ENCODE results near the gene PRMT7. TPM values are rescaled to one million over a fixed set of nuclear protein-coding genes. Genes with fewer than 3 reads are reported as not detected.

The PRMT7 gene
- total RNA-seq, 4 donors from 2014 or later = 20.6 to 115 (median 38.5) TPM

DNA sequence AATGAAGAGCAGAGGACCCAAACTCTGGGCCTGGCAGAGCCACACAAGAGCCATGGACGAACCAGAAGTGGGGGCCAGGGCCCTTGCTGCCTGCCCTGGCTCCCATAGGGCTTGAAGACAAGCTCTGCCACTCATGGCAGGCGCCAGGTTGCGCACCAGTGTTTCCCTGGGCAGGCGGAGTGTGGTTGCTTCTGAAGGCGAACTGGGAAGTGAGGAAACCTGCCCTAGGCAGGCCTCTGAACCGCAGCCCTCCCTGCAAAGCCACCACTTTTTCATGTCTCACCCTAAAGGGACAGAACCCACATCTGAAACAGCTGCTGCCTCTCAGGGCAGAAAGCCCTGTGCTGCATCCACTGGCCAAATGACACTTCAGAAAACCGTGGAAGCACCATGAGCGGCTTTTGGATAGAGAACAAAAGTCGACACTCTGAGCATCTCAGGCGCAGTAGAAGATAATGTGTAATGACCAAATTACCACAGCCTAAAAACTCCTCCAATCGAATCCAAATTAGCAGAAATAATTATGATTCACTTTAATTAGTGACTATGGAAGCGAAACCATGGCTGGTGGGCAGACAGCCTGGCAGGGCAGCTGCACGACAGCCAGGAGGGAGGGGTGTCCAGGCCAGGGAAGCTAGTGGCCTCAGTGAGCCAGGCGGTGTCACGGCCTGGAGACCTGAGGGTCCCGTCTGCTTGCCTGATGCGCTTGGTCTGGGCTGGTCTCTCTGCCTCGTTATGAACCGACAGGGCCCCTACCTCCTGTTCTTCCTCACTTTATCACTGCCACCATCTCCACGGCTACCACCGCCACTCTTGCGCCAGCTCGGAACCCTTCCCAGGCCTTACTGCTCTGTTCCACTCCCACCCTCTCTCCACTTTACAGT lies 59.1 kb downstream of the PRMT7 start:
- peak overlapping the region in 2 of 4 donors; percentile 7 to 37 for H3K27ac ChIP-seq
- TF ChIP-seq EP300 (IDR thresholded peaks at IDR 0.05; ENCODE audit: low read depth) (no peak), POLR2AphosphoS5 (IDR thresholded peaks at IDR 0.05) (peak in 1 of 3 donors; percentile 27), POLR2A (IDR thresholded peaks at IDR 0.05) (no peak)
- TF ChIP-seq, protein P1, sequence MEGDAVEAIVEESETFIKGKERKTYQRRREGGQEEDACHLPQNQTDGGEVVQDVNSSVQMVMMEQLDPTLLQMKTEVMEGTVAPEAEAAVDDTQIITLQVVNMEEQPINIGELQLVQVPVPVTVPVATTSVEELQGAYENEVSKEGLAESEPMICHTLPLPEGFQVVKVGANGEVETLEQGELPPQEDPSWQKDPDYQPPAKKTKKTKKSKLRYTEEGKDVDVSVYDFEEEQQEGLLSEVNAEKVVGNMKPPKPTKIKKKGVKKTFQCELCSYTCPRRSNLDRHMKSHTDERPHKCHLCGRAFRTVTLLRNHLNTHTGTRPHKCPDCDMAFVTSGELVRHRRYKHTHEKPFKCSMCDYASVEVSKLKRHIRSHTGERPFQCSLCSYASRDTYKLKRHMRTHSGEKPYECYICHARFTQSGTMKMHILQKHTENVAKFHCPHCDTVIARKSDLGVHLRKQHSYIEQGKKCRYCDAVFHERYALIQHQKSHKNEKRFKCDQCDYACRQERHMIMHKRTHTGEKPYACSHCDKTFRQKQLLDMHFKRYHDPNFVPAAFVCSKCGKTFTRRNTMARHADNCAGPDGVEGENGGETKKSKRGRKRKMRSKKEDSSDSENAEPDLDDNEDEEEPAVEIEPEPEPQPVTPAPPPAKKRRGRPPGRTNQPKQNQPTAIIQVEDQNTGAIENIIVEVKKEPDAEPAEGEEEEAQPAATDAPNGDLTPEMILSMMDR (IDR thresholded peaks at IDR 0.05) = no peak
- DNase-seq = peak; percentile 68
- H3K4me1 ChIP-seq = no peaks in the 10 kb centered on the region
- no peaks in the 10 kb centered on the region for H3K36me3 ChIP-seq
- 77 to 90% methylated on average over 4 to 23 of the region's 23 CpGs for WGBS, 2 donors (ENCODE audit: low coverage in 1 of 2)
- intact Hi-C loops (cut with DNase I; ENCODE audit: low total_unique reads) = loop anchor here (5.0 kb wide), 1 partner anchor 507 kb away; no protein-coding TSS in a partner anchor
- no peaks in the 10 kb centered on the region for H3K9me3 ChIP-seq
- no peak overlapping the region for H3K4me3 ChIP-seq
- in situ Hi-C loops (cut with MboI; ENCODE audit: low pct_ligation_motif_present in 1 of 4, low pct_unique_long_range_greater_than_20kb in 1 of 4, low sequenced_read_pairs in 3 of 4) = no loop called here
- H3K27me3 ChIP-seq = peaks cover 6% of the 10 kb centered on the region

DNA sequence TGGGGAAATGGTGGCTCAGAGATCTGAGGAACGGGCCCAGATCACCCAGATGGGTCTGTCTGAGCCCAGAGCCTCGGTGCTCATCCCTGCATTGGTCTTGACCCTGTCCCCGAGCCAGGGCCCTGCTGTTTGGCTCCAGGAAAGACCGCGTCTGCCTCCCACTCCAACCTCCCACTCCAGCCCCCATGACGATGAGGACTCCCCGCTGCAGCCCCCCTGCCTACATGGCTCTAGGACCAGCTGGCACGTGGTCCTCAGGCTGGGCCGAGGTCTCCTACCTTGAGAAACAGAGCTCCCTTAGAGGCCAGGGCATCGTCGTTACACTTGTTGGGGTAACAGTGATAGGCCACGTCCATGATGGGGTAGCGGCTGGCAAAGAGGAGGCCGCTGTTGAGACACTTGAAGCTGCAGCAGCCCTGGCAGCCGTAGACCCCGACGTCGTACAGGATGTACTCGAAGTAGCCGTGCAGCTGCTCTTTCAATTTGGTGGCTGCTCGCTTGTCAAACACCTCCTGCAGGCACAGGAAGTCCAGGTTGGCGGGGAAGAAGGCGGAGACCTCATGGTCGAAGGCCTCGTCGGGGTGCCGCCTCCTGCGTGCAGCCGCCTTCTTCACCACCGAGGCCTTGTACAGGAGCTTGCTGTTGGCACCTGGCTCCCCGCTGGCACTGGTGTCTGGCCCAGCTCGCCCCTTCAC lies 59.9 kb downstream of the PRMT7 start:
- Histone ChIP-seq H3K9me3 (no peaks in the 10 kb centered on the region), H3K4me3 (no peak overlapping the region), H3K27me3 (peaks cover 6% of the 10 kb centered on the region), H3K4me1 (no peaks in the 10 kb centered on the region), H3K36me3 (no peaks in the 10 kb centered on the region), H3K27ac (no peak overlapping the region)
- intact Hi-C loops (cut with DNase I; ENCODE audit: low total_unique reads) = loop anchor here (5.0 kb wide), 1 partner anchor 507 kb away; no protein-coding TSS in a partner anchor
- WGBS, 2 donors (ENCODE audit: low coverage in 1 of 2) = 85% methylated on average over 32 of the region's 32 CpGs; no CpG with 5 or more reads in 1 of the 2 donors
- in situ Hi-C loops (cut with MboI; ENCODE audit: low pct_ligation_motif_present in 1 of 4, low pct_unique_long_range_greater_than_20kb in 1 of 4, low sequenced_read_pairs in 3 of 4) = no loop called here
- no peak for TF ChIP-seq POLR2AphosphoS5 (IDR thresholded peaks at IDR 0.05)
- TF ChIP-seq POLR2A (IDR thresholded peaks at IDR 0.05) = no peak
- TF ChIP-seq, protein P1 (IDR thresholded peaks at IDR 0.05) = no peak
- TF ChIP-seq EP300 (IDR thresholded peaks at IDR 0.05; ENCODE audit: low read depth) = no peak
- DNase-seq = no peak

DNA sequence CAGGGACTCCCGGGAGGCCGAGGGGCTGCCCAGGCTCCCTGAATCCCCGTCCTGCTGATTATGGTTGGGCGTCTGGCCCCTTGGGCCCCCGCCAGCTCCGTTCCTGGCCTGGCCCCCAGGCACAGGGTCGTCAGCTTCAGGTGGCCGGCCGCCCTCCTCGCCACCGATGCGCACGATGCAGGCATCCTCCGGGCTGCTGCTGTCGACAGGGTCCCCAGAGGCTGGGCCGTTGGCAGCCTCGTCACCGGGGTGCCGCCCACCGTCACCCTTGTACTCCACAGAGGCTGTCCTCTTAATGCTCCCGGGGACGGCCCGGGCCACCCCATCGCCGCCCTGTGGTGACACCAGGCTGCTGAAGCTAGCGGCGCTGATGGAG lies 60.4 kb downstream of the PRMT7 start:
- intact Hi-C loops (cut with DNase I; ENCODE audit: low total_unique reads) (loop anchor here (5.0 kb wide), 1 partner anchor 506 kb away; no protein-coding TSS in a partner anchor), in situ Hi-C loops (cut with MboI; ENCODE audit: low pct_ligation_motif_present in 1 of 4, low pct_unique_long_range_greater_than_20kb in 1 of 4, low sequenced_read_pairs in 3 of 4) (no loop called here)
- DNase-seq = no peak
- no peak overlapping the region for H3K4me3 ChIP-seq
- no peak overlapping the region for H3K27ac ChIP-seq
- 99% methylated on average over 22 of the region's 27 CpGs; no CpG with 5 or more reads in 1 of the 2 donors for WGBS, 2 donors (ENCODE audit: low coverage in 1 of 2)
- H3K4me1 ChIP-seq = no peaks in the 10 kb centered on the region
- no peaks in the 10 kb centered on the region for H3K9me3 ChIP-seq
- TF ChIP-seq POLR2AphosphoS5 (IDR thresholded peaks at IDR 0.05) = no peak
- TF ChIP-seq EP300 (IDR thresholded peaks at IDR 0.05; ENCODE audit: low read depth) = no peak
- no peak for TF ChIP-seq POLR2A (IDR thresholded peaks at IDR 0.05)
- TF ChIP-seq, protein P1 (IDR thresholded peaks at IDR 0.05) = no peak
- peaks cover 2% of the 10 kb centered on the region for H3K27me3 ChIP-seq
- no peaks in the 10 kb centered on the region for H3K36me3 ChIP-seq
